Thyroid gland (tissue), 4 donors: ENCODE results near the gene CCSER1.

Experiments used
- POLR2A ChIP-seq, 2 donors: fragments of 450-650 bp; IDR thresholded peaks; one replicate each; pipeline ENCODE4 v1.6.1; 2017; ENCODE audit warnings: antibody characterized with exemption in 2 of 2, mild to moderate bottlenecking in 2 of 2, moderate library complexity in 1 of 2
- TF ChIP-seq, protein P1 (sequence below), 6 experiments: fragments of 200-600 bp in 3 of 6; fragments of 450-650 bp in 3 of 6; sonication (generic) in 3 of 6; IDR thresholded peaks; one replicate each; pipeline ENCODE4 v1.5.1; 2016 to 2019; ENCODE audit warnings: antibody characterized with exemption in 6 of 6, mild to moderate bottlenecking in 2 of 6, inconsistent platforms in 1 of 6, moderate library complexity in 1 of 6

DNA sequence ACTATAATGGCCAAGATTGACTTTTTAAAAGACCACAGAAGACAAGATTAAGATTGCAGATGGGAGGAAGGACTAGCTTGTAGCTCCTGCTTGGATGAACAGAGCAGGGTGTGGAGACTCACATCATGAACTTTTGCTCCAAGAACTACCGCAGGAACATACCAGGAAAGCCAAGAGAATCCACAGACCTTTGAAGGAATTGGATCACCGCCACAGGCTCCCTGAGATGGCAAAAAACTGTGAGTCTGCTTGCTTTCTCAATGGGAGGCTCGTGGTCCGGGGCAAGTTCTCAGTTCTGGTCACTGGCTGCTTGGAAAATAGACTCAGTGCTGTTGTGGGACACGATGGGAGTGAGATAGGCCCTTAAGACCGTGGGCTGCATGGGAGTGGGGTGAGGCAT lies 276.6 kb downstream of the CCSER1 start:
- TF ChIP-seq, protein P1, sequence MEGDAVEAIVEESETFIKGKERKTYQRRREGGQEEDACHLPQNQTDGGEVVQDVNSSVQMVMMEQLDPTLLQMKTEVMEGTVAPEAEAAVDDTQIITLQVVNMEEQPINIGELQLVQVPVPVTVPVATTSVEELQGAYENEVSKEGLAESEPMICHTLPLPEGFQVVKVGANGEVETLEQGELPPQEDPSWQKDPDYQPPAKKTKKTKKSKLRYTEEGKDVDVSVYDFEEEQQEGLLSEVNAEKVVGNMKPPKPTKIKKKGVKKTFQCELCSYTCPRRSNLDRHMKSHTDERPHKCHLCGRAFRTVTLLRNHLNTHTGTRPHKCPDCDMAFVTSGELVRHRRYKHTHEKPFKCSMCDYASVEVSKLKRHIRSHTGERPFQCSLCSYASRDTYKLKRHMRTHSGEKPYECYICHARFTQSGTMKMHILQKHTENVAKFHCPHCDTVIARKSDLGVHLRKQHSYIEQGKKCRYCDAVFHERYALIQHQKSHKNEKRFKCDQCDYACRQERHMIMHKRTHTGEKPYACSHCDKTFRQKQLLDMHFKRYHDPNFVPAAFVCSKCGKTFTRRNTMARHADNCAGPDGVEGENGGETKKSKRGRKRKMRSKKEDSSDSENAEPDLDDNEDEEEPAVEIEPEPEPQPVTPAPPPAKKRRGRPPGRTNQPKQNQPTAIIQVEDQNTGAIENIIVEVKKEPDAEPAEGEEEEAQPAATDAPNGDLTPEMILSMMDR (IDR thresholded peaks at IDR 0.05), result no peak
- no peak for TF ChIP-seq POLR2A (IDR thresholded peaks at IDR 0.05)
